ENCODE measurements around the gene RGS19. TPM values are rescaled to one million over a fixed set of nuclear protein-coding genes. Genes with fewer than 3 reads are reported as not detected.
A peak's percentile ranks its signal among the peaks of the same experiment; 100 is the strongest.

Gene RGS19
- total RNA-seq, 1 donor from 2014 or later, result 26.2 TPM

GRCh38 chr20:64055893-64056638, 23.3 kb downstream of the RGS19 start:
- Mint-ChIP-seq H3K9me3 (ENCODE audit: unreplicated experiment) (no peaks in the 10 kb centered on the region), H3K4me3 (ENCODE audit: unreplicated experiment) (no peak overlapping the region), H3K27me3 (ENCODE audit: unreplicated experiment) (peaks cover 9% of the 10 kb centered on the region), H3K27ac (ENCODE audit: unreplicated experiment) (no peak overlapping the region), H3K36me3 (ENCODE audit: low read depth, unreplicated experiment) (no peaks in the 10 kb centered on the region), H3K4me1 (ENCODE audit: unreplicated experiment) (peaks cover 42% of the 10 kb centered on the region)
- no peak for TF ChIP-seq CTCF (IDR thresholded peaks at IDR 0.05; ENCODE audit: unreplicated experiment)
- DNase-seq (ENCODE audit: low spot score), result peak; percentile 51

- Mint-ChIP-seq H3K27ac (ENCODE audit: unreplicated experiment) (peak overlapping the region; percentile 82), H3K9me3 (ENCODE audit: unreplicated experiment) (no peaks in the 10 kb centered on the region), H3K4me3 (ENCODE audit: unreplicated experiment) (peak overlapping the region; percentile 84), H3K27me3 (ENCODE audit: unreplicated experiment) (peaks cover 11% of the 10 kb centered on the region), H3K36me3 (ENCODE audit: low read depth, unreplicated experiment) (no peaks in the 10 kb centered on the region), H3K4me1 (ENCODE audit: unreplicated experiment) (peaks cover 42% of the 10 kb centered on the region)
- TF ChIP-seq CTCF (IDR thresholded peaks at IDR 0.05; ENCODE audit: unreplicated experiment), result no peak
- DNase-seq (ENCODE audit: low spot score), result no peak
Measured at GRCh38 chr20:64055396-64055892, 23.9 kb downstream of the RGS19 start.

GRCh38 chr20:64053841-64054661, 25.3 kb downstream of the RGS19 start:
- TF ChIP-seq CTCF (IDR thresholded peaks at IDR 0.05; ENCODE audit: unreplicated experiment), result no peak
- peaks cover 12% of the 10 kb centered on the region for H3K27me3 Mint-ChIP-seq (ENCODE audit: unreplicated experiment)
- peaks cover 42% of the 10 kb centered on the region for H3K4me1 Mint-ChIP-seq (ENCODE audit: unreplicated experiment)
- no peaks in the 10 kb centered on the region for H3K36me3 Mint-ChIP-seq (ENCODE audit: low read depth, unreplicated experiment)
- peak overlapping the region; percentile 92 for H3K27ac Mint-ChIP-seq (ENCODE audit: unreplicated experiment)
- peak; percentile 71 for DNase-seq (ENCODE audit: low spot score)
- no peaks in the 10 kb centered on the region for H3K9me3 Mint-ChIP-seq (ENCODE audit: unreplicated experiment)
- H3K4me3 Mint-ChIP-seq (ENCODE audit: unreplicated experiment), result peak overlapping the region; percentile 72

- Mint-ChIP-seq H3K36me3 (ENCODE audit: low read depth, unreplicated experiment) (no peaks in the 10 kb centered on the region), H3K9me3 (ENCODE audit: unreplicated experiment) (no peaks in the 10 kb centered on the region), H3K27me3 (ENCODE audit: unreplicated experiment) (peaks cover 10% of the 10 kb centered on the region), H3K4me1 (ENCODE audit: unreplicated experiment) (peaks cover 40% of the 10 kb centered on the region), H3K4me3 (ENCODE audit: unreplicated experiment) (peak overlapping the region; percentile 72), H3K27ac (ENCODE audit: unreplicated experiment) (peak overlapping the region; percentile 81)
- DNase-seq (ENCODE audit: low spot score), result no peak
- no peak for TF ChIP-seq CTCF (IDR thresholded peaks at IDR 0.05; ENCODE audit: unreplicated experiment)
Measured at GRCh38 chr20:64052987-64053840, 26.1 kb downstream of the RGS19 start.

Data from endothelial cell (in vitro differentiated cells).